Activated CD4-positive, alpha-beta T cell treated with anti-CD3 and anti-CD28 coated beads for 24 hours (primary cell): ENCODE data around the gene ERICH4.
"Not testable (repeated sequence)": the region's sequence is repeated elsewhere in the genome, so short reads cannot be mapped to it uniquely, and the experiment has no call there.

ENCODE experiments used
- DNase-seq, 2 donors: peaks; one replicate each; pipeline ENCODE4 v3.0.0-alpha.2; 2020; ENCODE audit warnings: low read depth in 2 of 2

ERICH4 gene

GRCh38 chr19:41435376-41435775 is 7.6 kb upstream of the ERICH4 start:
- DNase-seq = not testable (repeated sequence)

GRCh38 chr19:41435936-41436673 is 6.9 kb upstream of the ERICH4 start:
- no peak for DNase-seq

- DNase-seq = no peak
Observed at GRCh38 chr19:41436674-41436951, 6.3 kb upstream of the ERICH4 start.

GRCh38 chr19:41437944-41438574 is 4.9 kb upstream of the ERICH4 start:
- no peak for DNase-seq

GRCh38 chr19:41439441-41440222 is 3.3 kb upstream of the ERICH4 start, which contains the start of gene DMAC2:
DMAC2 (minus strand) TSS chr19:41439912; CDS start chr19:41439899, 13 bp downstream.
- peak; percentile 91 to 96 for DNase-seq

- DNase-seq = no peak
Observed at GRCh38 chr19:41441321-41441945, 1.5 kb upstream of the ERICH4 start.

- DNase-seq = no peak
Observed at GRCh38 chr19:41443813-41444455, 978 bp downstream of the ERICH4 start.

- no peak for DNase-seq
Observed at GRCh38 chr19:41445575-41445974, 2.6 kb downstream of the ERICH4 start.

- DNase-seq = no peak
Observed at GRCh38 chr19:41447732-41448332, 4.9 kb downstream of the ERICH4 start.

- DNase-seq = peak; percentile 64 to 65
Observed at GRCh38 chr19:41449079-41449864, 6.3 kb downstream of the ERICH4 start.

- DNase-seq = no peak
Observed at GRCh38 chr19:41449865-41450178, 6.9 kb downstream of the ERICH4 start.

- no peak for DNase-seq
Observed at GRCh38 chr19:41452584-41453275, 9.8 kb downstream of the ERICH4 start.

GRCh38 chr19:41455936-41456335 is 13.0 kb downstream of the ERICH4 start:
- no peak for DNase-seq

GRCh38 chr19:41456342-41456918 is 13.5 kb downstream of the ERICH4 start:
- DNase-seq = no peak

- DNase-seq = no peak
Observed at GRCh38 chr19:41457241-41457640, 14.3 kb downstream of the ERICH4 start.

- DNase-seq = no peak
Observed at GRCh38 chr19:41462497-41462896, 19.5 kb downstream of the ERICH4 start.

- DNase-seq = not testable (repeated sequence)
Observed at GRCh38 chr19:41463257-41464256, 20.6 kb downstream of the ERICH4 start.

- DNase-seq = no peak
Observed at GRCh38 chr19:41476583-41476982, 33.6 kb downstream of the ERICH4 start.

- no peak for DNase-seq
Observed at GRCh38 chr19:41478171-41478570, 35.2 kb downstream of the ERICH4 start.
